Panc1 (cell line): Measurements from ENCODE around the gene SIK2. TPM values are rescaled to one million over a fixed set of nuclear protein-coding genes. Genes with fewer than 3 reads are reported as not detected.

ENCODE experiments used
- ATAC-seq: fragments of 200-7000 bp; cut with Tn5 transposase; 2 replicates; pipeline ENCODE4 v1.9.1; 2020; ENCODE audit warnings: mild to moderate bottlenecking, moderate library complexity
- BruUV-seq: library from RNA; stranded (reverse); fragments of 400-500 nt; replicated peaks from 2 replicates; lab custom pipeline; 2021; lab: Mats Ljungman, UMichigan
- CTCF ChIA-PET: fragments of 300-600 bp; sonication (Branson Sonifier 250); formaldehyde crosslinking; loops from one replicate; lab custom pipeline; 2022; ENCODE audit warnings: antibody characterized with exemption; lab: Charles Lee
- POLR2A ChIA-PET: fragments of 300-600 bp; sonication (Branson Sonifier 250); formaldehyde crosslinking; loops from one replicate; lab custom pipeline; 2022; ENCODE audit warnings: antibody characterized with exemption; lab: Charles Lee
- DNase-seq: peaks from one replicate; pipeline ENCODE4 v3.0.0-alpha.2; 2010; ENCODE audit warnings: low read depth, low spot score
- H3K27ac ChIP-seq: 2 replicates; pipeline ENCODE4 v1.5.1; 2011; ENCODE audit warnings: mild to moderate bottlenecking, low read length, inconsistent platforms
- H3K27me3 ChIP-seq: fragments of 200-500 bp; sonication (Bioruptor generic); 2 replicates; pipeline ENCODE4 v1.6.0; 2014; ENCODE audit warnings: low read length, inconsistent platforms; ENCODE audit not compliant: control insufficient read depth, insufficient read depth
- H3K36me3 ChIP-seq: fragments of 200-500 bp; sonication (Bioruptor generic); 2 replicates; pipeline ENCODE4 v1.5.1; 2014; ENCODE audit warnings: inconsistent platforms, mild to moderate bottlenecking, low read length, moderate library complexity; ENCODE audit not compliant: control insufficient read depth, insufficient read depth
- H3K4me1 ChIP-seq: 2 replicates; pipeline ENCODE4 v1.5.1; 2011; ENCODE audit warnings: inconsistent platforms, mild to moderate bottlenecking, low read length, moderate library complexity; ENCODE audit not compliant: control insufficient read depth, insufficient read depth
- H3K4me3 ChIP-seq, 2 experiments: 2 replicates each; pipeline ENCODE4 v1.5.1; 2011 to 2012; ENCODE audit warnings: low read depth in 2 of 2, low read length in 2 of 2, mild to moderate bottlenecking in 2 of 2, inconsistent platforms in 1 of 2, moderate library complexity in 1 of 2
- H3K9me3 ChIP-seq: fragments of 200-500 bp; sonication (Bioruptor generic); 2 replicates; pipeline ENCODE4 v1.5.1; 2014; ENCODE audit warnings: low read depth, mild to moderate bottlenecking, inconsistent platforms, low read length, moderate library complexity; ENCODE audit not compliant: control insufficient read depth, insufficient read depth
- POLR2AphosphoS5 ChIP-seq: IDR thresholded peaks from 2 replicates; pipeline ENCODE4 v1.6.1; 2012; ENCODE audit warnings: mild to moderate bottlenecking, low read depth, low read length, moderate library complexity
- SIN3A ChIP-seq: IDR thresholded peaks from 2 replicates; pipeline ENCODE4 v1.6.1; 2012; ENCODE audit warnings: low read depth, mild to moderate bottlenecking, low read length, moderate library complexity, borderline replicate concordance; ENCODE audit not compliant: insufficient read depth
- TCF7L2 ChIP-seq: IDR thresholded peaks from 2 replicates; pipeline ENCODE4 v1.6.1; 2011; ENCODE audit warnings: mild to moderate bottlenecking, low read depth, low read length, inconsistent platforms
- in situ Hi-C: cut with HindIII; loops from 2 replicates; pipeline ENCODE4 v1.10.0; 2016; ENCODE audit warnings: low sequenced_read_pairs, low pct_unique_long_range_greater_than_20kb
- intact Hi-C: fragments of 100-400 bp; cut with micrococcal nuclease; formaldehyde crosslinking; loops from one replicate; pipeline ENCODE4 v1.10.0; 2022; ENCODE audit not compliant: unreplicated experiment
- total RNA-seq: library from RNA; stranded (reverse); gene quantifications from one replicate; pipeline ENCODE4 v1.2.1, GENCODE V29; 2021; ENCODE audit not compliant: unreplicated experiment
- TF ChIP-seq, protein P1 (sequence below), 2 experiments: IDR thresholded peaks; 2 replicates each; pipeline ENCODE4 v1.6.1; 2011 to 2012; ENCODE audit warnings: low read depth in 2 of 2, control low read depth in 1 of 2, low read length in 1 of 2, mild to moderate bottlenecking in 1 of 2, moderate library complexity in 1 of 2; ENCODE audit not compliant: insufficient read depth in 1 of 2
- TF ChIP-seq, protein P2 (sequence below): fragments of 450-650 bp; IDR thresholded peaks from 2 replicates; pipeline ENCODE4 v1.5.1; 2017; ENCODE audit warnings: mild to moderate bottlenecking

Gene SIK2
- total RNA-seq, 1 experiment from 2014 or later, result 17.0 TPM

- BruUV-seq, result no TSS peak
- in situ Hi-C loops (no loop called here), intact Hi-C loops (no loop called here)
- H3K27me3 ChIP-seq, result no peaks in the 10 kb centered on the region
- POLR2A ChIA-PET, result no interaction called here
- no peak overlapping the region for H3K4me3 ChIP-seq
- DNase-seq, result no peak
- TF ChIP-seq SIN3A (no peak), TCF7L2 (no peak), POLR2AphosphoS5 (no peak)
- TF ChIP-seq, protein P1, sequence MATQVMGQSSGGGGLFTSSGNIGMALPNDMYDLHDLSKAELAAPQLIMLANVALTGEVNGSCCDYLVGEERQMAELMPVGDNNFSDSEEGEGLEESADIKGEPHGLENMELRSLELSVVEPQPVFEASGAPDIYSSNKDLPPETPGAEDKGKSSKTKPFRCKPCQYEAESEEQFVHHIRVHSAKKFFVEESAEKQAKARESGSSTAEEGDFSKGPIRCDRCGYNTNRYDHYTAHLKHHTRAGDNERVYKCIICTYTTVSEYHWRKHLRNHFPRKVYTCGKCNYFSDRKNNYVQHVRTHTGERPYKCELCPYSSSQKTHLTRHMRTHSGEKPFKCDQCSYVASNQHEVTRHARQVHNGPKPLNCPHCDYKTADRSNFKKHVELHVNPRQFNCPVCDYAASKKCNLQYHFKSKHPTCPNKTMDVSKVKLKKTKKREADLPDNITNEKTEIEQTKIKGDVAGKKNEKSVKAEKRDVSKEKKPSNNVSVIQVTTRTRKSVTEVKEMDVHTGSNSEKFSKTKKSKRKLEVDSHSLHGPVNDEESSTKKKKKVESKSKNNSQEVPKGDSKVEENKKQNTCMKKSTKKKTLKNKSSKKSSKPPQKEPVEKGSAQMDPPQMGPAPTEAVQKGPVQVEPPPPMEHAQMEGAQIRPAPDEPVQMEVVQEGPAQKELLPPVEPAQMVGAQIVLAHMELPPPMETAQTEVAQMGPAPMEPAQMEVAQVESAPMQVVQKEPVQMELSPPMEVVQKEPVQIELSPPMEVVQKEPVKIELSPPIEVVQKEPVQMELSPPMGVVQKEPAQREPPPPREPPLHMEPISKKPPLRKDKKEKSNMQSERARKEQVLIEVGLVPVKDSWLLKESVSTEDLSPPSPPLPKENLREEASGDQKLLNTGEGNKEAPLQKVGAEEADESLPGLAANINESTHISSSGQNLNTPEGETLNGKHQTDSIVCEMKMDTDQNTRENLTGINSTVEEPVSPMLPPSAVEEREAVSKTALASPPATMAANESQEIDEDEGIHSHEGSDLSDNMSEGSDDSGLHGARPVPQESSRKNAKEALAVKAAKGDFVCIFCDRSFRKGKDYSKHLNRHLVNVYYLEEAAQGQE (IDR thresholded peaks at IDR 0.05; ENCODE audit: insufficient read depth in 1 of 2, low read depth in 2 of 2, low read length in 1 of 2), result no peak
- TF ChIP-seq, protein P2, sequence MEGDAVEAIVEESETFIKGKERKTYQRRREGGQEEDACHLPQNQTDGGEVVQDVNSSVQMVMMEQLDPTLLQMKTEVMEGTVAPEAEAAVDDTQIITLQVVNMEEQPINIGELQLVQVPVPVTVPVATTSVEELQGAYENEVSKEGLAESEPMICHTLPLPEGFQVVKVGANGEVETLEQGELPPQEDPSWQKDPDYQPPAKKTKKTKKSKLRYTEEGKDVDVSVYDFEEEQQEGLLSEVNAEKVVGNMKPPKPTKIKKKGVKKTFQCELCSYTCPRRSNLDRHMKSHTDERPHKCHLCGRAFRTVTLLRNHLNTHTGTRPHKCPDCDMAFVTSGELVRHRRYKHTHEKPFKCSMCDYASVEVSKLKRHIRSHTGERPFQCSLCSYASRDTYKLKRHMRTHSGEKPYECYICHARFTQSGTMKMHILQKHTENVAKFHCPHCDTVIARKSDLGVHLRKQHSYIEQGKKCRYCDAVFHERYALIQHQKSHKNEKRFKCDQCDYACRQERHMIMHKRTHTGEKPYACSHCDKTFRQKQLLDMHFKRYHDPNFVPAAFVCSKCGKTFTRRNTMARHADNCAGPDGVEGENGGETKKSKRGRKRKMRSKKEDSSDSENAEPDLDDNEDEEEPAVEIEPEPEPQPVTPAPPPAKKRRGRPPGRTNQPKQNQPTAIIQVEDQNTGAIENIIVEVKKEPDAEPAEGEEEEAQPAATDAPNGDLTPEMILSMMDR, result no peak
- no peak overlapping the region for H3K27ac ChIP-seq
- H3K36me3 ChIP-seq, result no peaks in the 10 kb centered on the region
- H3K4me1 ChIP-seq, result no peaks in the 10 kb centered on the region
- CTCF ChIA-PET, result no interaction called here
- ATAC-seq, result no peak
- no peaks in the 10 kb centered on the region for H3K9me3 ChIP-seq
Observed at GRCh38 chr11:111697933-111698371, 95.7 kb downstream of the SIK2 start.

GRCh38 chr11:111698852-111699559 is 96.8 kb downstream of the SIK2 start:
- no TSS peak for BruUV-seq

More at GRCh38 chr11:111698852-111699559, 96.8 kb downstream of the SIK2 start:
- POLR2A ChIA-PET, result interaction anchor here (0.6 kb wide), 1 partner anchor 67 kb away, joined by 3 read pairs; the partner anchor contains the start of gene PPP2R1B
- no peaks in the 10 kb centered on the region for H3K27me3 ChIP-seq
- H3K4me1 ChIP-seq, result no peaks in the 10 kb centered on the region
- no peak overlapping the region for H3K4me3 ChIP-seq
- CTCF ChIA-PET, result no interaction called here
- no peak for TF ChIP-seq SIN3A
- TF ChIP-seq POLR2AphosphoS5, result no peak
- TF ChIP-seq TCF7L2, result no peak
- TF ChIP-seq, protein P2, result no peak
- TF ChIP-seq, protein P1 (IDR thresholded peaks at IDR 0.05; ENCODE audit: insufficient read depth in 1 of 2, low read depth in 2 of 2, low read length in 1 of 2), result no peak
- H3K36me3 ChIP-seq, result no peaks in the 10 kb centered on the region
- no peaks in the 10 kb centered on the region for H3K9me3 ChIP-seq
- DNase-seq (no peak), ATAC-seq (no peak)
- intact Hi-C loops (no loop called here), in situ Hi-C loops (no loop called here)
- H3K27ac ChIP-seq, result no peak overlapping the region
